Skin epidermis (tissue), 12 donors: ENCODE results near the gene SLC25A23.

Experiments
- H3K27ac ChIP-seq, 21 experiments: fragments of 200-600 bp; sonication (generic) in 11 of 21; one replicate each; pipeline ENCODE4 v1.5.0; 2020; ENCODE audit warnings: mild to moderate bottlenecking in 3 of 21, inconsistent platforms in 2 of 21, moderate library complexity in 2 of 21
- H3K4me3 ChIP-seq, 7 experiments: fragments of 200-600 bp; sonication (generic) in 2 of 7; one replicate each; pipeline ENCODE4 v1.5.0; 2020; ENCODE audit warnings: inconsistent platforms in 2 of 7, mild to moderate bottlenecking in 2 of 7, moderate library complexity in 1 of 7

The SLC25A23 gene

GRCh38 chr19:6483235-6483634 is 23.6 kb upstream of the SLC25A23 start:
- no peak overlapping the region for H3K27ac ChIP-seq

GRCh38 chr19:6482343-6482686 is 22.7 kb upstream of the SLC25A23 start:
- no peak overlapping the region for H3K4me3 ChIP-seq
- H3K27ac ChIP-seq = peak overlapping the region in 14 of 21 experiments; percentile 60 to 96 (median 80)

More at GRCh38 chr19:6483235-6483634, 23.6 kb upstream of the SLC25A23 start:
- no peak overlapping the region for H3K4me3 ChIP-seq

GRCh38 chr19:6481541-6482342 is 22.1 kb upstream of the SLC25A23 start, which contains the start of gene DENND1C:
Gene DENND1C (minus strand): TSS chr19:6481787. CDS start chr19:6481695, 92 bp downstream.
- Histone ChIP-seq H3K27ac (peak within 1 kb of the TSS in 19 of 21 experiments; percentile 15 to 96 (median 79)), H3K4me3 (peak within 1 kb of the TSS; percentile 15 to 49 (median 35))

- H3K27ac ChIP-seq = peak overlapping the region in 19 of 21 experiments; percentile 15 to 96 (median 79)
- H3K4me3 ChIP-seq = peak overlapping the region; percentile 15 to 49 (median 35)
Measured at GRCh38 chr19:6480848-6481415, 21.3 kb upstream of the SLC25A23 start.

GRCh38 chr19:6479836-6480398 is 20.3 kb upstream of the SLC25A23 start:
- Histone ChIP-seq H3K4me3 (no peak overlapping the region), H3K27ac (no peak overlapping the region)

GRCh38 chr19:6478815-6479214 is 19.2 kb upstream of the SLC25A23 start:
- no peak overlapping the region for H3K4me3 ChIP-seq
- no peak overlapping the region for H3K27ac ChIP-seq

- peak overlapping the region in 1 of 7 experiments; percentile 19 for H3K4me3 ChIP-seq
- no peak overlapping the region for H3K27ac ChIP-seq
Measured at GRCh38 chr19:6476896-6477431, 17.4 kb upstream of the SLC25A23 start.

GRCh38 chr19:6476155-6476895 is 16.7 kb upstream of the SLC25A23 start:
- H3K4me3 ChIP-seq = peak overlapping the region in 1 of 7 experiments; percentile 19
- no peak overlapping the region for H3K27ac ChIP-seq

- H3K4me3 ChIP-seq = no peak overlapping the region
- no peak overlapping the region for H3K27ac ChIP-seq
Measured at GRCh38 chr19:6475321-6476108, 15.9 kb upstream of the SLC25A23 start.

GRCh38 chr19:6473647-6474046 is 14.1 kb upstream of the SLC25A23 start:
- H3K27ac ChIP-seq = no peak overlapping the region
- no peak overlapping the region for H3K4me3 ChIP-seq

- Histone ChIP-seq H3K27ac (no peak overlapping the region), H3K4me3 (no peak overlapping the region)
Measured at GRCh38 chr19:6472713-6473112, 13.1 kb upstream of the SLC25A23 start.

GRCh38 chr19:6471076-6471475 is 11.5 kb upstream of the SLC25A23 start:
- Histone ChIP-seq H3K4me3 (no peak overlapping the region), H3K27ac (no peak overlapping the region)

- no peak overlapping the region for H3K27ac ChIP-seq
- no peak overlapping the region for H3K4me3 ChIP-seq
Measured at GRCh38 chr19:6470173-6470572, 10.6 kb upstream of the SLC25A23 start.

GRCh38 chr19:6467384-6467783 is 7.8 kb upstream of the SLC25A23 start:
- H3K4me3 ChIP-seq = no peak overlapping the region
- H3K27ac ChIP-seq = no peak overlapping the region

GRCh38 chr19:6466526-6467248 is 7.1 kb upstream of the SLC25A23 start:
- H3K4me3 ChIP-seq = no peak overlapping the region
- H3K27ac ChIP-seq = no peak overlapping the region

- no peak overlapping the region for H3K27ac ChIP-seq
- no peak overlapping the region for H3K4me3 ChIP-seq
Measured at GRCh38 chr19:6465663-6466062, 6.1 kb upstream of the SLC25A23 start.

GRCh38 chr19:6465006-6465405 is 5.4 kb upstream of the SLC25A23 start:
- Histone ChIP-seq H3K27ac (peak overlapping the region in 8 of 21 experiments; percentile 62 to 88 (median 82)), H3K4me3 (peak overlapping the region in 5 of 7 experiments; percentile 30 to 69 (median 55))
